Suprapubic skin (tissue), 4 donors: ENCODE measurements around the gene THOC6.

Experiments
- POLR2A ChIP-seq, 2 donors: fragments of 450-650 bp; IDR thresholded peaks; one replicate each; pipeline ENCODE4 v1.6.1; 2017; ENCODE audit warnings: antibody characterized with exemption in 2 of 2, mild to moderate bottlenecking in 2 of 2, moderate library complexity in 2 of 2
- POLR2AphosphoS5 ChIP-seq, 3 donors: sonication (generic); formaldehyde crosslinking; IDR thresholded peaks; one replicate each; pipeline ENCODE4 v1.6.1; 2017; ENCODE audit warnings: antibody characterized with exemption in 3 of 3
- TF ChIP-seq, protein P1 (sequence below), 2 donors: fragments of 200-600 bp in 1 of 2; fragments of 450-650 bp in 1 of 2; sonication (generic) in 1 of 2; IDR thresholded peaks; one replicate each; pipeline ENCODE4 v1.5.1; 2016 to 2019; ENCODE audit warnings: antibody characterized with exemption in 2 of 2, mild to moderate bottlenecking in 1 of 2, moderate library complexity in 1 of 2

DNA sequence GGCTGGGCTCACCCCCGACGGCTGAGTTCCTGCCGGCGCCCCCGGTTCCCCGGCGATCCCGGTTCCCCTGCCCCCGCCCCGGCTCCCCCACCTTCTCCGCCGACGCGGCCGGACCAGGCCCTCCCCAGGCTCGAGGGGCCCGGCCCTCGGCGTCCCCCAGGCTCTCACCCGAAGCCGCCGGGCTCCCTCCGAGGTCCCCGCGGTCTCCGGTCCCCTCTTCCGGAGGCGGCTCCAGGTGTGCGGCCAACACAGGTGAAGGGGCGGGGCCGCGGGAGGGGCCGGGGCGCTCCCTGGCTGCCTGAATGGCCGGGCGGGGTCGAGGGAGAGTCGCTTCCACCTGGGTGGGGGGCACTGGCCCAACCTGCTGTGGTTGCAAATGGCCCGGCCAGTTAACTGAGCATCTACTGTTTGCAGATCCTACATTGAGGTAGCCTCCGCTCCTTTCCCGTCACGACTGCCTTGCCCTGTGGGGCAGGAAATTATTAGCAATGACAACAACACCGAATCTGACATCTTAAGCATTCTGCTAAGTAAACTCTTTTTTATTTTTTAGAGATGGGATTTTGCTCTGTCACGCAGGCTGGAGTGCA is 13.0 kb downstream of the THOC6 start, which contains the start of gene BICDL2:
- TF ChIP-seq, protein P1, sequence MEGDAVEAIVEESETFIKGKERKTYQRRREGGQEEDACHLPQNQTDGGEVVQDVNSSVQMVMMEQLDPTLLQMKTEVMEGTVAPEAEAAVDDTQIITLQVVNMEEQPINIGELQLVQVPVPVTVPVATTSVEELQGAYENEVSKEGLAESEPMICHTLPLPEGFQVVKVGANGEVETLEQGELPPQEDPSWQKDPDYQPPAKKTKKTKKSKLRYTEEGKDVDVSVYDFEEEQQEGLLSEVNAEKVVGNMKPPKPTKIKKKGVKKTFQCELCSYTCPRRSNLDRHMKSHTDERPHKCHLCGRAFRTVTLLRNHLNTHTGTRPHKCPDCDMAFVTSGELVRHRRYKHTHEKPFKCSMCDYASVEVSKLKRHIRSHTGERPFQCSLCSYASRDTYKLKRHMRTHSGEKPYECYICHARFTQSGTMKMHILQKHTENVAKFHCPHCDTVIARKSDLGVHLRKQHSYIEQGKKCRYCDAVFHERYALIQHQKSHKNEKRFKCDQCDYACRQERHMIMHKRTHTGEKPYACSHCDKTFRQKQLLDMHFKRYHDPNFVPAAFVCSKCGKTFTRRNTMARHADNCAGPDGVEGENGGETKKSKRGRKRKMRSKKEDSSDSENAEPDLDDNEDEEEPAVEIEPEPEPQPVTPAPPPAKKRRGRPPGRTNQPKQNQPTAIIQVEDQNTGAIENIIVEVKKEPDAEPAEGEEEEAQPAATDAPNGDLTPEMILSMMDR (IDR thresholded peaks at IDR 0.05), result no peak
- TF ChIP-seq POLR2A (IDR thresholded peaks at IDR 0.05) (no peak), POLR2AphosphoS5 (IDR thresholded peaks at IDR 0.05) (no peak)
